Liver (tissue), 9 donors: ENCODE measurements around the gene KCP. TPM values are rescaled to one million over a fixed set of nuclear protein-coding genes. Genes with fewer than 3 reads are reported as not detected.

ENCODE experiments used
- DNase-seq: peaks from one replicate; pipeline ENCODE4 v3.0.0-alpha.2; 2017; ENCODE audit warnings: low spot score
- H3K27ac ChIP-seq, 2 donors: one replicate each; pipeline ENCODE4 v1.7.0; 2013; ENCODE audit warnings: inconsistent platforms in 2 of 2, low read length in 2 of 2, control low read depth in 1 of 2, low read depth in 1 of 2, mild to moderate bottlenecking in 1 of 2
- H3K27me3 ChIP-seq, 4 donors: one replicate each; pipeline versions ENCODE4 v1.6.1 to v1.7.0; 2013; ENCODE audit warnings: low read length in 3 of 4, inconsistent platforms in 1 of 4, mild to moderate bottlenecking in 1 of 4, moderate library complexity in 1 of 4; ENCODE audit not compliant: control insufficient read depth in 4 of 4, insufficient read depth in 4 of 4
- H3K36me3 ChIP-seq, 4 donors: one replicate each; pipeline versions ENCODE4 v1.6.1 to v1.7.0; 2013; ENCODE audit warnings: low read length in 3 of 4, mild to moderate bottlenecking in 3 of 4, low read depth in 1 of 4, moderate library complexity in 1 of 4; ENCODE audit not compliant: control insufficient read depth in 4 of 4, insufficient read depth in 3 of 4
- H3K4me1 ChIP-seq, 4 donors: one replicate each; pipeline versions ENCODE4 v1.6.1 to v1.7.0; 2013; ENCODE audit warnings: low read length in 3 of 4, mild to moderate bottlenecking in 3 of 4, moderate library complexity in 1 of 4; ENCODE audit not compliant: control insufficient read depth in 4 of 4, insufficient read depth in 4 of 4
- H3K4me3 ChIP-seq, 3 donors: one replicate each; pipeline versions ENCODE4 v1.6.1 to v1.7.0; 2013; ENCODE audit warnings: low read length in 3 of 3, control low read depth in 1 of 3, low read depth in 1 of 3, mild to moderate bottlenecking in 1 of 3
- H3K9ac ChIP-seq, 2 donors: one replicate each; pipeline ENCODE4 v1.7.0; 2013; ENCODE audit warnings: low read length in 2 of 2, mild to moderate bottlenecking in 2 of 2, moderate library complexity in 2 of 2, control low read depth in 1 of 2, low read depth in 1 of 2
- H3K9me3 ChIP-seq, 4 donors: one replicate each; pipeline versions ENCODE4 v1.6.1 to v1.7.0; 2013; ENCODE audit warnings: low read length in 3 of 4; ENCODE audit not compliant: control insufficient read depth in 4 of 4
- EGR1 ChIP-seq, 2 donors: IDR thresholded peaks; 2 replicates each; pipeline ENCODE4 v1.6.1; 2016 to 2018; ENCODE audit warnings: antibody characterized with exemption in 2 of 2, low read depth in 2 of 2
- HNF4A ChIP-seq, 2 donors: conservative IDR thresholded peaks; 2 replicates each; pipeline ENCODE4 v1.6.1; 2016; ENCODE audit warnings: antibody characterized with exemption in 2 of 2, mild to moderate bottlenecking in 2 of 2
- HNF4G ChIP-seq: IDR thresholded peaks from 2 replicates; pipeline ENCODE4 v1.6.1; 2016; ENCODE audit warnings: antibody characterized with exemption
- NR2F2 ChIP-seq: IDR thresholded peaks from 2 replicates; pipeline ENCODE4 v1.6.1; 2016; ENCODE audit warnings: antibody characterized with exemption
- RXRA ChIP-seq, 2 donors: IDR thresholded peaks; 2 replicates each; pipeline ENCODE4 v1.6.1; 2017 to 2018; ENCODE audit warnings: antibody characterized with exemption in 2 of 2, mild to moderate bottlenecking in 1 of 2
- TAF1 ChIP-seq: conservative IDR thresholded peaks from 2 replicates; pipeline ENCODE4 v1.6.1; 2016; ENCODE audit warnings: antibody characterized with exemption, mild to moderate bottlenecking
- YY1 ChIP-seq: IDR thresholded peaks from 2 replicates; pipeline ENCODE4 v1.6.1; 2016; ENCODE audit warnings: antibody characterized with exemption, mild to moderate bottlenecking
- WGBS: extraction: QIAGEN DNeasy Blood & Tissue Kit; methylation state at CpG from one replicate; pipeline ENCODE4 v1.1.7; 2013; 5-methylcytosine and 5-hydroxymethylcytosine counted together
- polyA plus RNA-seq, 2 donors: library from polyadenylated mRNA; stranded (reverse) in 1 of 2; unstranded in 1 of 2; fragments of 200-250 nt in 1 of 2; fragments of >200 nt in 1 of 2; fragmentation: Nextera tagmentation in 1 of 2; extraction: Ambion mirVana in 1 of 2; gene quantifications; one replicate each; pipeline versions ENCODE4 v1.2.1 to v1.2.3, GENCODE V29; 2013 to 2015
- total RNA-seq, 2 donors: library from RNA; depleted of rRNA; stranded (reverse); fragments of >200 nt; gene quantifications; one replicate each; pipeline ENCODE4 v1.2.3, GENCODE V29; 2014
- TF ChIP-seq, protein P1 (sequence below): IDR thresholded peaks from 2 replicates; pipeline ENCODE4 v1.6.1; 2016; ENCODE audit warnings: antibody characterized with exemption
- TF ChIP-seq, protein P2 (sequence below): IDR thresholded peaks from 2 replicates; pipeline ENCODE4 v1.6.1; 2016; ENCODE audit warnings: antibody characterized with exemption
- TF ChIP-seq, protein P3 (sequence below): fragments of 150-350 bp; IDR thresholded peaks from 2 replicates; pipeline ENCODE4 v1.5.1; 2017; ENCODE audit warnings: improper control_type of control experiment, low read depth, low read length; ENCODE audit not compliant: missing input control
- donor health status: healthy.
- donor health status: healthy.
- donor health status: healthy.
- donor health status: healthy.
- donor health status: healthy.

KCP gene
- total and polyA plus RNA-seq, 4 donors: 0.02 to 0.08 (median 0.05) TPM; not detected in 1

DNA sequence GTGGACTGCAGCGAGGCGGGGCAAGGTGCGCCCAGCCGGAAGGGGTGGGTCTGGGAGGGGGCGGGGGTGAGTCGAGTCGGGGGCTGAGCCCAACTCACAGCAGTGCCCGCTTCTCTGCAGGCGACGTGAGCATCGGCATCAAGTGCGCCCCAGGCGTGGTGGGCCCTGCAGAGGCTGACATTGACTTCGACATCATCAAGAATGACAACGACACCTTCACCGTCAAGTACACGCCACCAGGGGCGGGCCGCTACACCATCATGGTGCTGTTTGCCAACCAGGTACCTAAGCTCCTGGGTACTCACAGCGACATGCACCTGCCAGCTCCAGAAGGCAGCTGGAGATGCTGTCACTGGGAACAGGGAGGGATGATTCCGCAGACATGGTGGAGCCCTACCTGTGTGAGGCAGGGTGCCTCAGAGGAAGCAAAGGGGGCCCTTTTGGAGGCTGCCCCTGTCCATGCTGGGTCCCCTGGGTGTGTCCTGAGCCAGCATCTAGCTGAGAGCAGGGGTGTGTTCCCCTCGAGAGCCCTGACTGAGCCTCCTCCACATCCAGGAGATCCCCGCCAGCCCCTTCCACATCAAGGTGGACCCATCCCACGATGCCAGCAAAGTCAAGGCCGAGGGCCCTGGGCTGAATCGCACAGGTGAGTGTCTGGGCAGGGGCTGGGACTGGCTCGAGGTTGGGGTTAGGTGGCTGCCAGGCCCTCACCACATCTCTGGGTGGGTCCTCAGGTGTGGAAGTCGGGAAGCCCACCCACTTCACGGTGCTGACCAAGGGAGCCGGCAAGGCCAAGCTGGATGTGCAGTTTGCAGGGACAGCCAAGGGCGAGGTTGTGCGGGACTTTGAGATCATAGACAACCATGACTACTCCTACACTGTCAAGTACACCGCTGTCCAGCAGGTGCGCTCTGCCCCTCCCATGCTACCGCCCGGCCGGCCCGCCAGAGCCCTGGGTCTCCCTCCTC lies 67.6 kb downstream of the KCP start:
- no peaks in the 10 kb centered on the region for H3K4me1 ChIP-seq
- WGBS: 92% methylated on average over 38 of the region's 38 CpGs
- no peaks in the 10 kb centered on the region for H3K36me3 ChIP-seq
- H3K4me3 ChIP-seq: no peak overlapping the region
- H3K27ac ChIP-seq: no peak overlapping the region
- no peaks in the 10 kb centered on the region for H3K27me3 ChIP-seq
- no peak overlapping the region for H3K9ac ChIP-seq
- no peak for DNase-seq
- no peaks in the 10 kb centered on the region for H3K9me3 ChIP-seq
- TF ChIP-seq EGR1 (IDR thresholded peaks at IDR 0.05; ENCODE audit: low read depth in 2 of 2) (no peak), HNF4A (conservative IDR thresholded peaks at IDR 0.05) (no peak), YY1 (no peak), NR2F2 (no peak), HNF4G (no peak), TAF1 (no peak), RXRA (IDR thresholded peaks at IDR 0.05) (no peak)
- TF ChIP-seq, protein P1, sequence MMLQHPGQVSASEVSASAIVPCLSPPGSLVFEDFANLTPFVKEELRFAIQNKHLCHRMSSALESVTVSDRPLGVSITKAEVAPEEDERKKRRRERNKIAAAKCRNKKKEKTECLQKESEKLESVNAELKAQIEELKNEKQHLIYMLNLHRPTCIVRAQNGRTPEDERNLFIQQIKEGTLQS: no peak
- TF ChIP-seq, protein P2, sequence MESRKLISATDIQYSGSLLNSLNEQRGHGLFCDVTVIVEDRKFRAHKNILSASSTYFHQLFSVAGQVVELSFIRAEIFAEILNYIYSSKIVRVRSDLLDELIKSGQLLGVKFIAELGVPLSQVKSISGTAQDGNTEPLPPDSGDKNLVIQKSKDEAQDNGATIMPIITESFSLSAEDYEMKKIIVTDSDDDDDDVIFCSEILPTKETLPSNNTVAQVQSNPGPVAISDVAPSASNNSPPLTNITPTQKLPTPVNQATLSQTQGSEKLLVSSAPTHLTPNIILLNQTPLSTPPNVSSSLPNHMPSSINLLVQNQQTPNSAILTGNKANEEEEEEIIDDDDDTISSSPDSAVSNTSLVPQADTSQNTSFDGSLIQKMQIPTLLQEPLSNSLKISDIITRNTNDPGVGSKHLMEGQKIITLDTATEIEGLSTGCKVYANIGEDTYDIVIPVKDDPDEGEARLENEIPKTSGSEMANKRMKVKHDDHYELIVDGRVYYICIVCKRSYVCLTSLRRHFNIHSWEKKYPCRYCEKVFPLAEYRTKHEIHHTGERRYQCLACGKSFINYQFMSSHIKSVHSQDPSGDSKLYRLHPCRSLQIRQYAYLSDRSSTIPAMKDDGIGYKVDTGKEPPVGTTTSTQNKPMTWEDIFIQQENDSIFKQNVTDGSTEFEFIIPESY: no peak
- TF ChIP-seq, protein P3, sequence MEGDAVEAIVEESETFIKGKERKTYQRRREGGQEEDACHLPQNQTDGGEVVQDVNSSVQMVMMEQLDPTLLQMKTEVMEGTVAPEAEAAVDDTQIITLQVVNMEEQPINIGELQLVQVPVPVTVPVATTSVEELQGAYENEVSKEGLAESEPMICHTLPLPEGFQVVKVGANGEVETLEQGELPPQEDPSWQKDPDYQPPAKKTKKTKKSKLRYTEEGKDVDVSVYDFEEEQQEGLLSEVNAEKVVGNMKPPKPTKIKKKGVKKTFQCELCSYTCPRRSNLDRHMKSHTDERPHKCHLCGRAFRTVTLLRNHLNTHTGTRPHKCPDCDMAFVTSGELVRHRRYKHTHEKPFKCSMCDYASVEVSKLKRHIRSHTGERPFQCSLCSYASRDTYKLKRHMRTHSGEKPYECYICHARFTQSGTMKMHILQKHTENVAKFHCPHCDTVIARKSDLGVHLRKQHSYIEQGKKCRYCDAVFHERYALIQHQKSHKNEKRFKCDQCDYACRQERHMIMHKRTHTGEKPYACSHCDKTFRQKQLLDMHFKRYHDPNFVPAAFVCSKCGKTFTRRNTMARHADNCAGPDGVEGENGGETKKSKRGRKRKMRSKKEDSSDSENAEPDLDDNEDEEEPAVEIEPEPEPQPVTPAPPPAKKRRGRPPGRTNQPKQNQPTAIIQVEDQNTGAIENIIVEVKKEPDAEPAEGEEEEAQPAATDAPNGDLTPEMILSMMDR: no peak

DNA sequence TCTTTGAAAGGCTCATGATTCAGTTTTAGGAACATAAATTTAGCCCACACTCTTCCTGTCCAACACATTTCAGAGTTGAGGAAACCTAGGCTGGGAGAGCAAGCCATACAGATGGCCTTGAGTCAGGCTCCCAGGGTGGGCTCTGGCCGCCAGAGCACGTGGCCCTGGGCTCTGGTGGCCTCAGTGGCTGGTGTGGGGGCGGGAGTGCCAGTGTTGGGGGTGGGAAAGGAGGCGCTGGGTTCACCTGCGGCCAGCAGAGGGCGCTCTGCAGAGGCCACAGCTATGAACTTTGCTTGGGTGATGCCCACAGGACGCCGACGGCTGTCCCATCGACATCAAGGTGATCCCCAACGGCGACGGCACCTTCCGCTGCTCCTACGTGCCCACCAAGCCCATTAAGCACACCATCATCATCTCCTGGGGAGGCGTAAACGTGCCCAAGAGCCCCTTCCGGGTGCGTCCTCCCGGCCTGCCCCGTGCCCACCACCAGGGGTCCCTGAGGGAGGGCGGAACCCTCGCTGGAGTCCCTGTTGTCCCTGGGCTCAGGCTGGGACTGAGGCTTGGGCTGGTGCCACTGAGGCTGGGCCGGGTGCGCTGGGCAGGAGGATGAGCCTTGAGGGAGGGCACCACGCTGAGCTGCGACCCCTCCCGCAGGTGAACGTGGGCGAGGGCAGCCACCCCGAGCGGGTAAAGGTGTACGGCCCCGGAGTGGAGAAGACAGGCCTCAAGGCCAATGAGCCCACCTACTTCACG lies 68.4 kb downstream of the KCP start:
- H3K36me3 ChIP-seq: no peaks in the 10 kb centered on the region
- no peak overlapping the region for H3K4me3 ChIP-seq
- peak; percentile 60 for DNase-seq
- no peak overlapping the region for H3K9ac ChIP-seq
- WGBS: 53% methylated on average over 35 of the region's 35 CpGs
- TF ChIP-seq, protein P3: peak; percentile 27
- TF ChIP-seq, protein P2: no peak
- TF ChIP-seq YY1: no peak
- TF ChIP-seq, protein P1: no peak
- H3K27me3 ChIP-seq: no peaks in the 10 kb centered on the region
- no peaks in the 10 kb centered on the region for H3K9me3 ChIP-seq
- H3K27ac ChIP-seq: no peak overlapping the region
- H3K4me1 ChIP-seq: no peaks in the 10 kb centered on the region
